Measurements from ENCODE around the gene C1orf87. TPM values are rescaled to one million over a fixed set of nuclear protein-coding genes. Genes with fewer than 3 reads are reported as not detected.

C1orf87 gene
- total RNA-seq, 1 donor: not detected

GRCh38 chr1:59967780-59968179, 105.8 kb downstream of the C1orf87 start:
- TF ChIP-seq CTCF (IDR thresholded peaks at IDR 0.05; ENCODE audit: insufficient read depth, low read length): no peak
- no peak for DNase-seq (ENCODE audit: low read depth)
- H3K4me3 ChIP-seq (ENCODE audit: low read depth, low read length): no peak overlapping the region

GRCh38 chr1:59967141-59967697, 106.4 kb downstream of the C1orf87 start:
- TF ChIP-seq CTCF (IDR thresholded peaks at IDR 0.05; ENCODE audit: insufficient read depth, low read length): no peak
- DNase-seq (ENCODE audit: low read depth): peak; percentile 79
- H3K4me3 ChIP-seq (ENCODE audit: low read depth, low read length): no peak overlapping the region

GRCh38 chr1:59952065-59952464, 121.5 kb downstream of the C1orf87 start:
- DNase-seq (ENCODE audit: low read depth): no peak
- no peak for TF ChIP-seq CTCF (IDR thresholded peaks at IDR 0.05; ENCODE audit: insufficient read depth, low read length)
- H3K4me3 ChIP-seq (ENCODE audit: low read depth, low read length): no peak overlapping the region

- no peak for DNase-seq (ENCODE audit: low read depth)
- no peak overlapping the region for H3K4me3 ChIP-seq (ENCODE audit: low read depth, low read length)
- TF ChIP-seq CTCF (IDR thresholded peaks at IDR 0.05; ENCODE audit: insufficient read depth, low read length): no peak
These were observed 123.9 kb downstream of the C1orf87 start for GRCh38 chr1:59949648-59950047.

- DNase-seq (ENCODE audit: low read depth): no peak
- H3K4me3 ChIP-seq (ENCODE audit: low read depth, low read length): no peak overlapping the region
- TF ChIP-seq CTCF (IDR thresholded peaks at IDR 0.05; ENCODE audit: insufficient read depth, low read length): no peak
These were observed 124.6 kb downstream of the C1orf87 start for GRCh38 chr1:59948990-59949389.

GRCh38 chr1:59947047-59947938, 126.3 kb downstream of the C1orf87 start:
- peak; percentile 95 for TF ChIP-seq CTCF (IDR thresholded peaks at IDR 0.05; ENCODE audit: insufficient read depth, low read length)
- DNase-seq (ENCODE audit: low read depth): peak; percentile 77
- no peak overlapping the region for H3K4me3 ChIP-seq (ENCODE audit: low read depth, low read length)
